Keratinocyte (primary cell): ENCODE results near the gene THG1L. TPM values are rescaled to one million over a fixed set of nuclear protein-coding genes. Genes with fewer than 3 reads are reported as not detected.

ENCODE experiments used
- DNase-seq: peaks from one replicate; pipeline ENCODE4 v3.0.0-alpha.2; 2011; ENCODE audit warnings: low read depth, missing footprints, low spot score
- FAIRE-seq: peaks from 2 replicates; lab custom pipeline; 2011; peaks lifted over from hg19 to GRCh38; lab: Jason Lieb, UNC
- H2AFZ ChIP-seq: 2 replicates; pipeline ENCODE4 v1.6.0; 2012; ENCODE audit warnings: low read length, control low read depth, inconsistent platforms; ENCODE audit not compliant: control insufficient read depth
- H3K27ac ChIP-seq: 2 replicates; pipeline ENCODE4 v1.5.1; 2011; ENCODE audit warnings: low read length; ENCODE audit not compliant: control insufficient read depth, insufficient read depth
- H3K27me3 ChIP-seq: 3 replicates; pipeline ENCODE4 v1.6.0; 2011; ENCODE audit warnings: low read length; ENCODE audit not compliant: control insufficient read depth, insufficient read depth; ENCODE audit errors: extremely low read depth
- H3K36me3 ChIP-seq, 2 experiments: 2 replicates in 1 of 2; 3 replicates in 1 of 2; pipeline ENCODE4 v1.5.1; 2011; ENCODE audit warnings: low read length in 2 of 2, mild to moderate bottlenecking in 1 of 2; ENCODE audit not compliant: control insufficient read depth in 2 of 2, insufficient read depth in 2 of 2; ENCODE audit errors: extremely low read depth in 1 of 2
- H3K4me1 ChIP-seq: 3 replicates; pipeline ENCODE4 v1.5.1; 2011; ENCODE audit warnings: low read length; ENCODE audit not compliant: control insufficient read depth, insufficient read depth; ENCODE audit errors: extremely low read depth
- H3K4me2 ChIP-seq: 3 replicates; pipeline ENCODE4 v1.6.0; 2011; ENCODE audit warnings: low read depth, low read length; ENCODE audit not compliant: control insufficient read depth, insufficient read depth; ENCODE audit errors: extremely low read depth
- H3K4me3 ChIP-seq, 3 experiments: fragments of 200-600 bp in 1 of 3; sonication (generic) in 1 of 3; 2 replicates in 2 of 3; 3 replicates in 1 of 3; pipeline ENCODE4 v1.5.1; 2011 to 2016; ENCODE audit warnings: low read length in 3 of 3, mild to moderate bottlenecking in 3 of 3, control low read depth in 2 of 3, inconsistent platforms in 1 of 3, low read depth in 1 of 3, mixed read lengths in 1 of 3, mixed run types in 1 of 3, moderate library complexity in 1 of 3; ENCODE audit not compliant: control insufficient read depth in 2 of 3, insufficient read depth in 2 of 3; ENCODE audit errors: extremely low read depth in 1 of 3
- H3K79me2 ChIP-seq: 2 replicates; pipeline ENCODE4 v1.6.0; 2012; ENCODE audit warnings: low read length; ENCODE audit not compliant: control insufficient read depth, insufficient read depth
- H3K9ac ChIP-seq: 3 replicates; pipeline ENCODE4 v1.6.0; 2011; ENCODE audit warnings: low read length; ENCODE audit not compliant: control insufficient read depth, insufficient read depth; ENCODE audit errors: extremely low read depth
- H3K9me1 ChIP-seq: 3 replicates; pipeline ENCODE4 v1.6.0; 2011; ENCODE audit warnings: low read length; ENCODE audit not compliant: control insufficient read depth, insufficient read depth; ENCODE audit errors: extremely low read depth
- H3K9me3 ChIP-seq: 2 replicates; pipeline ENCODE4 v1.5.1; 2012; ENCODE audit warnings: low read depth, low read length; ENCODE audit not compliant: control insufficient read depth
- H4K20me1 ChIP-seq: 3 replicates; pipeline ENCODE4 v1.6.0; 2011; ENCODE audit warnings: low read length; ENCODE audit not compliant: control insufficient read depth, insufficient read depth; ENCODE audit errors: extremely low read depth
- CTCF ChIP-seq, 3 experiments: IDR thresholded peaks in 1 of 3; conservative IDR thresholded peaks in 1 of 3; optimal IDR thresholded peaks in 1 of 3; 2 replicates in 2 of 3; 3 replicates in 1 of 3; pipeline versions ENCODE3 to v1.5.1; 2011; ENCODE audit warnings: low read length in 3 of 3, mild to moderate bottlenecking in 3 of 3, moderate library complexity in 2 of 3, control low read depth in 1 of 3, inconsistent platforms in 1 of 3; ENCODE audit not compliant: insufficient read depth in 2 of 3; ENCODE audit errors: extremely low read depth in 1 of 3
- EZH2 ChIP-seq: IDR thresholded peaks from one replicate; pipeline ENCODE4 v1.6.1; 2012; ENCODE audit warnings: inconsistent platforms, mild to moderate bottlenecking, low read length, moderate library complexity
- dilution Hi-C: fragments of 300-500 bp; cut with MboI; formaldehyde crosslinking; loops from one replicate; pipeline ENCODE4 v1.7.0; 2020; ENCODE audit warnings: low sequenced_read_pairs; ENCODE audit not compliant: extremely low pct_ligation_motif_present
- polyA plus RNA-seq, 5 experiments: library from polyadenylated mRNA; depleted of rRNA in 3 of 5; stranded (reverse) in 3 of 5; stranded (forward) in 1 of 5; unstranded in 1 of 5; fragments of >200 nt; gene quantifications; 1 replicate in 1 of 5; 2 replicates in 3 of 5; 3 replicates in 1 of 5; pipeline versions ENCODE4 v1.2.1 to v1.2.3, GENCODE V29; 2011 to 2012; ENCODE audit warnings: missing spikeins in 2 of 5, low read depth in 1 of 5, low replicate concordance in 1 of 5
- small RNA-seq, 3 experiments: library from RNA; depleted of rRNA; stranded (forward); fragments of <200 nt; gene quantifications; one replicate each; pipeline ENCODE3, GENCODE V24; 2012; ENCODE audit warnings: low read depth in 3 of 3, low replicate concordance in 1 of 3; ENCODE audit not compliant: insufficient read length in 3 of 3

Gene THG1L
- polyA plus RNA-seq, 1 donor (not counting 4 experiments of a cell fraction or from before 2014, with no cell fraction given) = 23.4 TPM

GRCh38 chr5:157785801-157786200 lies 54.6 kb downstream of the THG1L start:
- Histone ChIP-seq H3K9me1 (no peaks in the 10 kb centered on the region), H3K27ac (no peak overlapping the region), H3K36me3 (peaks cover 6 to 14% of the 10 kb centered on the region in 2 experiments), H3K4me2 (no peak overlapping the region), H3K4me1 (no peaks in the 10 kb centered on the region), H3K4me3 (no peak overlapping the region), H2AFZ (no peak overlapping the region), H4K20me1 (no peaks in the 10 kb centered on the region), H3K9me3 (no peaks in the 10 kb centered on the region), H3K27me3 (no peaks in the 10 kb centered on the region), H3K9ac (no peak overlapping the region), H3K79me2 (no peaks in the 10 kb centered on the region)
- FAIRE-seq = no peak
- DNase-seq = no peak
- no peak for TF ChIP-seq EZH2
- TF ChIP-seq CTCF (optimal IDR thresholded peaks at IDR 0.05 in 1 of 3, IDR thresholded peaks at IDR 0.05 in 1 of 3, conservative IDR thresholded peaks at IDR 0.05 in 1 of 3; ENCODE audit: extremely low read depth in 1 of 3, insufficient read depth in 2 of 3, low read length in 3 of 3) = no peak
- dilution Hi-C loops = no loop called here

Small RNA genes lying within 50 kb of the gene (small RNA-seq; reads per million reads assigned to genes)
- 0 reads per million in 3 experiments for gene AC026407.1

Other genes with a start within 250 kb of the THG1L start
- gene ADAM19, start 155.6 kb upstream of the THG1L start, polyA plus RNA-seq = 19.7 to 90.3 TPM (median 22.7 TPM) in 3 replicates
- gene SOX30, start 79.0 kb upstream of the THG1L start, polyA plus RNA-seq = 0.03 to 0.06 TPM (median 0.05 TPM) in 3 replicates
- gene C5orf52, start 59.9 kb upstream of the THG1L start, polyA plus RNA-seq = not detected in 3 replicates
- 2.1 to 2.7 TPM (median 2.3 TPM) in 3 replicates for gene LSM11, start 12.3 kb downstream of the THG1L start, polyA plus RNA-seq
- 105 to 143 TPM (median 112 TPM) in 3 replicates for gene CLINT1, start 127.7 kb downstream of the THG1L start, polyA plus RNA-seq